DOHH2 (cell line): Measurements from ENCODE around the gene COX17.

Experiments
- H3F3A ChIP-seq: fragments of 200-600 bp; sonication (generic), shearing (Covaris generic); 2 replicates; pipeline ENCODE4 v1.6.0; 2016; ENCODE audit warnings: antibody characterized with exemption, mild to moderate bottlenecking; ENCODE audit not compliant: control insufficient read depth, insufficient read depth
- H3K27ac ChIP-seq: fragments of 200-600 bp; sonication (generic); 2 replicates; pipeline ENCODE4 v1.5.1; 2014; ENCODE audit warnings: low read depth, mild to moderate bottlenecking, low read length, moderate library complexity
- H3K27me3 ChIP-seq: fragments of 200-600 bp; sonication (generic); 2 replicates; pipeline ENCODE4 v1.6.1; 2014; ENCODE audit warnings: mild to moderate bottlenecking, low read length, mixed read lengths; ENCODE audit not compliant: control insufficient read depth
- H3K36me3 ChIP-seq: fragments of 200-600 bp; sonication (generic); 2 replicates; pipeline ENCODE4 v1.6.1; 2014; ENCODE audit warnings: mild to moderate bottlenecking, low read length, moderate library complexity, mixed read lengths; ENCODE audit not compliant: control insufficient read depth
- H3K4me1 ChIP-seq: fragments of 200-600 bp; sonication (generic); 2 replicates; pipeline ENCODE4 v1.6.1; 2014; ENCODE audit warnings: mild to moderate bottlenecking, low read length, mixed read lengths; ENCODE audit not compliant: control insufficient read depth
- H3K4me2 ChIP-seq: fragments of 200-600 bp; sonication (generic); 2 replicates; pipeline ENCODE4 v1.6.0; 2014; ENCODE audit warnings: mild to moderate bottlenecking, low read length, moderate library complexity
- H3K4me3 ChIP-seq: fragments of 200-600 bp; sonication (generic); 2 replicates; pipeline ENCODE4 v1.5.1; 2014; ENCODE audit warnings: mild to moderate bottlenecking, low read length, mixed read lengths
- H3K79me2 ChIP-seq: fragments of 200-600 bp; sonication (generic); 2 replicates; pipeline ENCODE4 v1.6.1; 2014; ENCODE audit warnings: mild to moderate bottlenecking, low read length, mixed read lengths; ENCODE audit not compliant: control insufficient read depth
- H3K9me2 ChIP-seq: fragments of 200-600 bp; sonication (generic); replicated peaks from 2 replicates; pipeline ENCODE4 v1.6.1; 2014; ENCODE audit warnings: mild to moderate bottlenecking, low read length, mixed read lengths; ENCODE audit not compliant: control insufficient read depth
- H3K9me3 ChIP-seq: fragments of 200-600 bp; sonication (generic); 2 replicates; pipeline ENCODE4 v1.6.1; 2014; ENCODE audit warnings: antibody characterized with exemption, low read length, mixed read lengths; ENCODE audit not compliant: control insufficient read depth, insufficient read depth
- H4K20me1 ChIP-seq: fragments of 200-600 bp; sonication (generic); 2 replicates; pipeline ENCODE4 v1.6.0; 2014; ENCODE audit warnings: low read depth, mild to moderate bottlenecking, antibody characterized with exemption, low read length, moderate library complexity; ENCODE audit not compliant: control insufficient read depth, insufficient read depth
- EZH2phosphoT487 ChIP-seq: fragments of 200-600 bp; sonication (generic); IDR thresholded peaks from 2 replicates; pipeline ENCODE4 v1.6.1; 2017; ENCODE audit warnings: borderline replicate concordance, mild to moderate bottlenecking, antibody characterized with exemption, low read length, moderate library complexity, mixed read lengths
- TF ChIP-seq, protein P1 (sequence below): fragments of 200-600 bp; sonication (generic); IDR thresholded peaks from one replicate; pipeline ENCODE4 v1.5.1; 2014; ENCODE audit warnings: antibody characterized with exemption, mild to moderate bottlenecking, low read depth, low read length; ENCODE audit not compliant: poor library complexity, severe bottlenecking

Gene COX17

DNA sequence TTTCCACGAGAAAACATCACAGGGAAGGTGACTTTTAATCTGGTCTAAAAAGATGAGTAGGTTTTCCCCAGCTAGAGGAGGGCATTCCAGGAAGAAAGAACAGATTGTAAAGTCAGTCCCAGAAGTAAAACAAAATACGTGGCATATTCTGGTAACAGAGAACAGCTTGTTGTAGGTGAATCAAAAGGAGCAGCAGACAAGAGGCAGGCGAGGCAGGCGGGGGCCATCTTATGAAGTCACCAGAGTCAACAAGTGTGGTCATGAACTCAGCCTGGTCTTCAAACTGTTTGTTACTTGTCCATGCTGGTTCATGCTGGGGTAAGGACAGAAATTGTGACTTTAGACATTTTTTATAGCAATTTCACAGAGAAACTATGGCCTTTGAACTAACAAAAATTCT, 12.8 kb downstream of the COX17 start:
- no peaks in the 10 kb centered on the region for H3K79me2 ChIP-seq
- no peak overlapping the region for H3K4me3 ChIP-seq
- H3K4me1 ChIP-seq, result peaks cover 10% of the 10 kb centered on the region
- no peaks in the 10 kb centered on the region for H3K9me3 ChIP-seq
- H3K9me2 ChIP-seq, result no peaks in the 10 kb centered on the region
- no peak overlapping the region for H3K4me2 ChIP-seq
- no peaks in the 10 kb centered on the region for H3F3A ChIP-seq
- peaks cover 24% of the 10 kb centered on the region for H3K36me3 ChIP-seq
- H3K27ac ChIP-seq, result no peak overlapping the region
- no peaks in the 10 kb centered on the region for H3K27me3 ChIP-seq
- TF ChIP-seq, protein P1, sequence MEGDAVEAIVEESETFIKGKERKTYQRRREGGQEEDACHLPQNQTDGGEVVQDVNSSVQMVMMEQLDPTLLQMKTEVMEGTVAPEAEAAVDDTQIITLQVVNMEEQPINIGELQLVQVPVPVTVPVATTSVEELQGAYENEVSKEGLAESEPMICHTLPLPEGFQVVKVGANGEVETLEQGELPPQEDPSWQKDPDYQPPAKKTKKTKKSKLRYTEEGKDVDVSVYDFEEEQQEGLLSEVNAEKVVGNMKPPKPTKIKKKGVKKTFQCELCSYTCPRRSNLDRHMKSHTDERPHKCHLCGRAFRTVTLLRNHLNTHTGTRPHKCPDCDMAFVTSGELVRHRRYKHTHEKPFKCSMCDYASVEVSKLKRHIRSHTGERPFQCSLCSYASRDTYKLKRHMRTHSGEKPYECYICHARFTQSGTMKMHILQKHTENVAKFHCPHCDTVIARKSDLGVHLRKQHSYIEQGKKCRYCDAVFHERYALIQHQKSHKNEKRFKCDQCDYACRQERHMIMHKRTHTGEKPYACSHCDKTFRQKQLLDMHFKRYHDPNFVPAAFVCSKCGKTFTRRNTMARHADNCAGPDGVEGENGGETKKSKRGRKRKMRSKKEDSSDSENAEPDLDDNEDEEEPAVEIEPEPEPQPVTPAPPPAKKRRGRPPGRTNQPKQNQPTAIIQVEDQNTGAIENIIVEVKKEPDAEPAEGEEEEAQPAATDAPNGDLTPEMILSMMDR, result no peak
- no peak for TF ChIP-seq EZH2phosphoT487
- no peaks in the 10 kb centered on the region for H4K20me1 ChIP-seq

DNA sequence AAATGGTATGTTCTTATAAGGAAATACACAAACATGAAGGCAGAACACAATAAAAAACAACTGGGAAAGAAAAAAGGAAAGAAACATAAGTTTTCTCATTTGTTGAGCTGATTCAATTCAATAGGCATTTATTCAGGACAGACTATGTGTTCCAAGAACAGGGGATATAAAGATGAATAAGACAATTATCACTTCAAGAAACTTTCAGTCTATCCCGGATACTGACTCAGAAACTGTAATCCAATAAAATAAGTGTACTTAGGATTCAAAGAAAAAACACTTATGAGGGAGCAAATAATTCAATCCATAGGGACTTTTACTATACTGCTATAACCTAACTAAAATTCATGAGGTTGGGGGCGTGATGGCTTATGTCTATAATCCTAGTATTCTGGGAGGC, 13.3 kb downstream of the COX17 start:
- Histone ChIP-seq H3K36me3 (peaks cover 19% of the 10 kb centered on the region), H3K27me3 (no peaks in the 10 kb centered on the region), H4K20me1 (no peaks in the 10 kb centered on the region), H3K4me2 (no peak overlapping the region), H3F3A (no peaks in the 10 kb centered on the region), H3K9me3 (no peaks in the 10 kb centered on the region), H3K27ac (no peak overlapping the region), H3K79me2 (no peaks in the 10 kb centered on the region), H3K4me3 (no peak overlapping the region), H3K9me2 (no peaks in the 10 kb centered on the region), H3K4me1 (peaks cover 10% of the 10 kb centered on the region)
- TF ChIP-seq, protein P1, result no peak
- no peak for TF ChIP-seq EZH2phosphoT487

DNA sequence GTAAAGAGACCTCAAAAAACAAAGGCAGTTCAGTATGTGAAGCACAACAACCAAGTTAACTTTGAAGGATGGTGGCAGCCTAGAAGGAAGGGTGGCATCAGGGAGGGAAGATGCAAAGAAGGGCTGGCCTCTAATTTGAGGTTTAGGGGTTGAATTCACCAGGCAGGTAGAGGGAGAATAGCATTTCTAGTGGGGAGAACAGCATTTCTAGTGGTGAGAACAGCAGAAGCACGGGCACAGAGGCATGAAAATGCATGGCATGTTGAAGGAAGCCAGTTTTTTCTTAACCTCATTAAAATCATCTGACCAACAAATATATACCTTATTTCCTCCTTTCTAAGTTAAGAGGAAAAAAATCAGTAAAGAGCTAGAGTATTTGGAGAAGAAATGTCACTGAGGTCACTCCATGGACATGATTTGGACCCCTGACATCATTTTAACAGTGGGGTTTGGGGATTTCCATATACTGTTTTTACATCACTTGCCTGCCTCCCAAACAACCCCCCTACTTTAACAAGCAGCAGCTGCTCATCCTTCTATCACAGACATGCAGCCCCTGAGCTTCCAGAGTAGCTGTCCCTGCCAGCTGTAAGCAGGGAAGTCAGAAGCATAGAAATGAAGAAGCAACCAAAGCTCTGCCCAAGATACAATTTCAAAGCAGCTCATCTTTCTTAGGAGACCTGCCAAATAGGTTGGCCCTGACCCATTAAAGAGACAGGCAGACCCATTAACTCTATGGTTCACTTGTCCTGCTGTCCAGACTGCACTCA, 14.4 kb downstream of the COX17 start:
- no peak for TF ChIP-seq EZH2phosphoT487
- TF ChIP-seq, protein P1, result no peak
- H4K20me1 ChIP-seq, result no peaks in the 10 kb centered on the region
- H3K4me2 ChIP-seq, result no peak overlapping the region
- no peaks in the 10 kb centered on the region for H3K27me3 ChIP-seq
- no peak overlapping the region for H3K27ac ChIP-seq
- no peaks in the 10 kb centered on the region for H3K79me2 ChIP-seq
- H3K4me3 ChIP-seq, result no peak overlapping the region
- no peaks in the 10 kb centered on the region for H3K9me3 ChIP-seq
- no peaks in the 10 kb centered on the region for H3F3A ChIP-seq
- H3K9me2 ChIP-seq, result no peaks in the 10 kb centered on the region
- peaks cover 12% of the 10 kb centered on the region for H3K36me3 ChIP-seq
- peaks cover 10% of the 10 kb centered on the region for H3K4me1 ChIP-seq
